Right lobe of liver (tissue), 6 donors: ENCODE measurements around the gene URGCP. TPM values are rescaled to one million over a fixed set of nuclear protein-coding genes. Genes with fewer than 3 reads are reported as not detected.

ENCODE experiments used
- ATAC-seq, 4 donors: fragments of 200-7000 bp; cut with Tn5 transposase; one replicate each; pipeline ENCODE4 v1.9.1; 2020; ENCODE audit warnings: mild to moderate bottlenecking in 4 of 4, moderate library complexity in 4 of 4
- DNase-seq, 3 donors: peaks; one replicate each; pipeline ENCODE4 v3.0.0-alpha.2; 2020
- H3K27ac ChIP-seq, 3 donors: fragments of 200-600 bp; one replicate each; pipeline ENCODE4 v1.8.0; 2022
- H3K27me3 ChIP-seq, 2 donors: fragments of 200-600 bp; one replicate each; pipeline ENCODE4 v1.8.0; 2022
- H3K36me3 ChIP-seq, 4 donors: fragments of 200-600 bp; sonication (generic) in 1 of 4; one replicate each; pipeline versions ENCODE4 v1.5.1 to v1.8.0; 2017 to 2022; ENCODE audit warnings: control low read depth in 1 of 4
- H3K4me1 ChIP-seq, 4 donors: fragments of 200-600 bp; sonication (generic) in 1 of 4; one replicate each; pipeline versions ENCODE4 v1.5.1 to v1.8.0; 2017 to 2022; ENCODE audit warnings: control low read depth in 1 of 4
- H3K4me3 ChIP-seq, 3 donors: fragments of 200-600 bp; one replicate each; pipeline ENCODE4 v1.8.0; 2022
- H3K9me3 ChIP-seq, 4 donors: fragments of 200-600 bp; sonication (generic) in 1 of 4; one replicate each; pipeline versions ENCODE4 v1.5.1 to v1.8.0; 2017 to 2022; ENCODE audit warnings: control low read depth in 1 of 4
- CTCF ChIP-seq, 4 donors: fragments of 200-600 bp in 3 of 4; fragments of 450-650 bp in 1 of 4; IDR thresholded peaks; one replicate each; pipeline versions ENCODE4 v1.5.1 to v1.8.0; 2016 to 2022; ENCODE audit warnings: antibody characterized with exemption in 4 of 4, mild to moderate bottlenecking in 2 of 4
- POLR2A ChIP-seq: fragments of 450-650 bp; IDR thresholded peaks from one replicate; pipeline ENCODE4 v1.6.1; 2017; ENCODE audit warnings: antibody characterized with exemption, mild to moderate bottlenecking
- WGBS: methylation state at CpG from one replicate; pipeline ENCODE4 v1.1.6; 2018; ENCODE audit warnings: low coverage, low lambda C conversion rate; ENCODE audit not compliant: insufficient coverage; ENCODE audit errors: missing lambda C conversion rate; 5-methylcytosine and 5-hydroxymethylcytosine counted together
- intact Hi-C, 2 donors: fragments of 100-400 bp; cut with DNase I; formaldehyde crosslinking; loops; one replicate each; pipeline versions ENCODE4 v1.11.2 to v1.14.1; 2022
- total RNA-seq, 6 experiments: library from RNA; depleted of rRNA in 2 of 6; stranded (reverse); fragments of >200 nt in 2 of 6; fragmentation: NEBNext Ultra II Directional in 3 of 6; extraction: Animal tissue kit (Norgen Biotek cat#: 25700) in 3 of 6; gene quantifications; one replicate each; pipeline versions ENCODE4 v1.1.0 to v1.2.4, GENCODE V29; 2016 to 2023
- donor health status: DM: no; HTN: yes; CAD: no.
- donor health status: DM: no; HTN: no; CAD: no.
- donor health status: DM: no; HTN: no; CAD: no.
- donor health status: DM: no; HTN: yes; CAD: no.
- donor health status: DM: no; HTN: yes; CAD: no.

Gene URGCP
- total RNA-seq, 6 experiments from 2014 or later: 13.7 to 32.2 (median 25.2) TPM

GRCh38 chr7:43926798-43927123, 20.4 kb upstream of the URGCP start:
- Histone ChIP-seq H3K27me3 (no peaks in the 10 kb centered on the region), H3K4me1 (peaks cover 0 to 13% (median 2%) of the 10 kb centered on the region in 4 donors), H3K27ac (peak overlapping the region; percentile 87 to 95 (median 89)), H3K9me3 (no peaks in the 10 kb centered on the region), H3K36me3 (no peaks in the 10 kb centered on the region), H3K4me3 (peak overlapping the region; percentile 71 to 84 (median 74))
- ATAC-seq: no peak
- TF ChIP-seq CTCF (IDR thresholded peaks at IDR 0.05): peak in 1 of 4 donors; percentile 3
- no peak for TF ChIP-seq POLR2A
- intact Hi-C loops: no loop called here
- WGBS: 0% methylated on average over 6 of the region's 6 CpGs
- DNase-seq: no peak

- under 1% methylated on average over 36 of the region's 82 CpGs for WGBS
Measured at GRCh38 chr7:43925984-43926797, 19.8 kb upstream of the URGCP start, which contains the start of gene UBE2D4. Gene UBE2D4, plus strand, starts transcription at chr7:43926436. Its CDS starts 97 bp downstream, at chr7:43926533.

GRCh38 chr7:43922726-43923125, 16.3 kb upstream of the URGCP start:
- TF ChIP-seq CTCF (IDR thresholded peaks at IDR 0.05): no peak
- no peak for TF ChIP-seq POLR2A
- no peak overlapping the region for H3K4me3 ChIP-seq
- ATAC-seq (no peak), DNase-seq (no peak)
- peaks cover 0 to 25% (median 2%) of the 10 kb centered on the region in 4 donors for H3K4me1 ChIP-seq
- 96% methylated on average over 3 of the region's 4 CpGs for WGBS
- H3K36me3 ChIP-seq: no peaks in the 10 kb centered on the region
- H3K27ac ChIP-seq: no peak overlapping the region
- intact Hi-C loops: no loop called here
- no peaks in the 10 kb centered on the region for H3K9me3 ChIP-seq
- no peaks in the 10 kb centered on the region for H3K27me3 ChIP-seq

More at GRCh38 chr7:43925984-43926797, 19.8 kb upstream of the URGCP start, which contains the start of gene UBE2D4:
- peak within 1 kb of the TSS; percentile 87 to 95 (median 89) for H3K27ac ChIP-seq
- H3K27me3 ChIP-seq: no peaks in the 10 kb centered on the region
- no peaks in the 10 kb centered on the region for H3K36me3 ChIP-seq
- H3K9me3 ChIP-seq: no peaks in the 10 kb centered on the region
- H3K4me3 ChIP-seq: peak within 1 kb of the TSS; percentile 71 to 84 (median 74)
- H3K4me1 ChIP-seq: peaks cover 0 to 16% (median 2%) of the 10 kb centered on the region in 4 donors
- DNase-seq (peak; percentile 91 to 94 (median 93)), ATAC-seq (peak; percentile 95 to 97 (median 96))
- intact Hi-C loops: no loop called here
- TF ChIP-seq POLR2A (peak; percentile 99), CTCF (IDR thresholded peaks at IDR 0.05) (peak in 1 of 4 donors; percentile 16)

- 31% methylated on average over 2 of the region's 2 CpGs for WGBS
- ATAC-seq (peak in 2 of 4 donors; percentile 20 to 23), DNase-seq (no peak)
- intact Hi-C loops: no loop called here
- Histone ChIP-seq H3K27ac (no peak overlapping the region), H3K9me3 (no peaks in the 10 kb centered on the region), H3K36me3 (no peaks in the 10 kb centered on the region), H3K4me3 (no peak overlapping the region), H3K27me3 (no peaks in the 10 kb centered on the region), H3K4me1 (peaks cover 0 to 25% (median 2%) of the 10 kb centered on the region in 4 donors)
- TF ChIP-seq POLR2A (no peak), CTCF (IDR thresholded peaks at IDR 0.05) (no peak)
Measured at GRCh38 chr7:43921423-43921822, 15.0 kb upstream of the URGCP start.
